Stimulated activated CD4-positive, alpha-beta T cell treated with anti-CD3 and anti-CD28 coated beads, Interleukin-4, amount 100 ng/mL, for 24 hours (primary cell): ENCODE measurements around the gene PTPN3.
"Not testable (repeated sequence)": the region's sequence is repeated elsewhere in the genome, so short reads cannot be mapped to it uniquely, and the experiment has no call there.

Source experiments
- DNase-seq: peaks from one replicate; pipeline ENCODE4 v3.0.0-alpha.2; 2020

PTPN3 gene

GRCh38 chr9:109385499-109385898 lies 112.6 kb downstream of the PTPN3 start:
- no peak for DNase-seq

- no peak for DNase-seq
These were observed 114.2 kb downstream of the PTPN3 start for GRCh38 chr9:109383947-109384346.

- no peak for DNase-seq
These were observed 114.8 kb downstream of the PTPN3 start for GRCh38 chr9:109383356-109383755.

- DNase-seq: no peak
These were observed 115.5 kb downstream of the PTPN3 start for GRCh38 chr9:109382585-109382984.

- no peak for DNase-seq
These were observed 115.9 kb downstream of the PTPN3 start for GRCh38 chr9:109382182-109382581.

GRCh38 chr9:109381011-109381729 lies 116.9 kb downstream of the PTPN3 start:
- no peak for DNase-seq

GRCh38 chr9:109379513-109379912 lies 118.6 kb downstream of the PTPN3 start:
- no peak for DNase-seq

- no peak for DNase-seq
These were observed 119.8 kb downstream of the PTPN3 start for GRCh38 chr9:109378316-109378715.

GRCh38 chr9:109372246-109372645 lies 125.9 kb downstream of the PTPN3 start:
- no peak for DNase-seq

- no peak for DNase-seq
These were observed 126.7 kb downstream of the PTPN3 start for GRCh38 chr9:109371374-109371773.

GRCh38 chr9:109369285-109369684 lies 128.8 kb downstream of the PTPN3 start:
- DNase-seq: no peak

- DNase-seq: no peak
These were observed 137.3 kb downstream of the PTPN3 start for GRCh38 chr9:109360771-109361170.

GRCh38 chr9:109358968-109359603 lies 139.0 kb downstream of the PTPN3 start:
- DNase-seq: not testable (repeated sequence)

- DNase-seq: no peak
These were observed 142.4 kb downstream of the PTPN3 start for GRCh38 chr9:109355564-109356297.

- no peak for DNase-seq
These were observed 143.9 kb downstream of the PTPN3 start for GRCh38 chr9:109354190-109354589.

- DNase-seq: no peak
These were observed 147.1 kb downstream of the PTPN3 start for GRCh38 chr9:109351032-109351431.

GRCh38 chr9:109349421-109349846 lies 148.7 kb downstream of the PTPN3 start:
- DNase-seq: no peak

GRCh38 chr9:109346904-109347303 lies 151.2 kb downstream of the PTPN3 start:
- no peak for DNase-seq

- DNase-seq: no peak
These were observed 153.2 kb downstream of the PTPN3 start for GRCh38 chr9:109344866-109345265.

GRCh38 chr9:109342878-109343277 lies 155.2 kb downstream of the PTPN3 start:
- DNase-seq: no peak

GRCh38 chr9:109341561-109341960 lies 156.5 kb downstream of the PTPN3 start:
- DNase-seq: no peak

GRCh38 chr9:109340979-109341378 lies 157.1 kb downstream of the PTPN3 start:
- DNase-seq: not testable (repeated sequence)

- no peak for DNase-seq
These were observed 161.7 kb downstream of the PTPN3 start for GRCh38 chr9:109336409-109336808.

- DNase-seq: no peak
These were observed 162.2 kb downstream of the PTPN3 start for GRCh38 chr9:109335929-109336328.
